SU-DHL-6 (cell line): Measurements from ENCODE around the gene KBTBD13.

Source experiments
- CTCF ChIP-seq: fragments of 200-600 bp; sonication (generic); IDR thresholded peaks from one replicate; pipeline ENCODE4 v1.5.1; 2017; ENCODE audit warnings: antibody characterized with exemption, mild to moderate bottlenecking, low read length, moderate library complexity; ENCODE audit not compliant: insufficient read depth, poor library complexity, severe bottlenecking
- EZH2phosphoT487 ChIP-seq: fragments of 200-600 bp; sonication (generic), shearing (Covaris generic); conservative IDR thresholded peaks from 2 replicates; pipeline ENCODE4 v1.6.1; 2018; ENCODE audit warnings: mild to moderate bottlenecking, antibody characterized with exemption, low read length, moderate library complexity, mixed read lengths

- no peak for TF ChIP-seq CTCF
- no peak for TF ChIP-seq EZH2phosphoT487
These were observed 15.7 kb upstream of the KBTBD13 start for GRCh38 chr15:65060641-65061397.
